H9 (cell line): ENCODE results near the gene ZNF555. TPM values are rescaled to one million over a fixed set of nuclear protein-coding genes. Genes with fewer than 3 reads are reported as not detected.
"Not testable (repeated sequence)": the region's sequence is repeated elsewhere in the genome, so short reads cannot be mapped to it uniquely, and the experiment has no call there.

Source experiments
- DNase-seq: peaks from one replicate; pipeline ENCODE4 v3.0.0-alpha.2; 2017
- H2AFZ ChIP-seq: one replicate; pipeline ENCODE4 v1.6.1; 2013; ENCODE audit warnings: mild to moderate bottlenecking, low read length, control low read depth, moderate library complexity
- H2AK5ac ChIP-seq: 2 replicates; pipeline ENCODE4 v1.6.1; 2013; ENCODE audit warnings: low read length, control low read depth, mixed read lengths; ENCODE audit not compliant: insufficient read length
- H2BK120ac ChIP-seq: one replicate; pipeline ENCODE4 v1.6.1; 2013; ENCODE audit warnings: low read depth, mild to moderate bottlenecking, low read length, control low read depth, inconsistent platforms; ENCODE audit not compliant: poor library complexity, severe bottlenecking
- H2BK12ac ChIP-seq: 2 replicates; pipeline ENCODE4 v1.6.1; 2013; ENCODE audit warnings: low read length, control low read depth, mixed read lengths, low read depth; ENCODE audit not compliant: insufficient read length
- H2BK15ac ChIP-seq: 2 replicates; pipeline ENCODE4 v1.6.1; 2013; ENCODE audit warnings: low read depth, low read length, control low read depth
- H2BK20ac ChIP-seq: one replicate; pipeline ENCODE4 v1.6.1; 2013; ENCODE audit warnings: low read depth, mild to moderate bottlenecking, low read length, control low read depth, inconsistent platforms; ENCODE audit not compliant: poor library complexity, severe bottlenecking
- H2BK5ac ChIP-seq: 2 replicates; pipeline ENCODE4 v1.6.1; 2013; ENCODE audit warnings: low read length, control low read depth, mixed read lengths; ENCODE audit not compliant: insufficient read length
- H3K14ac ChIP-seq: 2 replicates; pipeline ENCODE4 v1.6.1; 2013; ENCODE audit warnings: low read length, control low read depth; ENCODE audit not compliant: insufficient read depth
- H3K18ac ChIP-seq: 2 replicates; pipeline ENCODE4 v1.6.1; 2013; ENCODE audit warnings: low read depth, mild to moderate bottlenecking, mixed read lengths, low read length, control low read depth; ENCODE audit not compliant: insufficient read length
- H3K23ac ChIP-seq: 2 replicates; pipeline ENCODE4 v1.6.1; 2013; ENCODE audit warnings: low read length, control low read depth, mixed read lengths, low read depth; ENCODE audit not compliant: insufficient read length
- H3K23me2 ChIP-seq: 2 replicates; pipeline ENCODE4 v1.6.1; 2013; ENCODE audit warnings: low read depth, mild to moderate bottlenecking, mixed read lengths, low read length, control low read depth; ENCODE audit not compliant: insufficient read length, poor library complexity, severe bottlenecking
- H3K27ac ChIP-seq: 2 replicates; pipeline ENCODE4 v1.5.1; 2013; ENCODE audit warnings: low read length, control low read depth, mixed read lengths, low read depth; ENCODE audit not compliant: insufficient read length
- H3K27me3 ChIP-seq: 2 replicates; pipeline ENCODE4 v1.6.1; 2013; ENCODE audit warnings: low read length, control low read depth, inconsistent platforms; ENCODE audit not compliant: insufficient read depth
- H3K4ac ChIP-seq: 2 replicates; pipeline ENCODE4 v1.6.1; 2013; ENCODE audit warnings: low read depth, mild to moderate bottlenecking, control low read depth, inconsistent platforms, low read length, moderate library complexity
- H3K4me1 ChIP-seq: 2 replicates; pipeline ENCODE4 v1.6.1; 2013; ENCODE audit warnings: low read length, control low read depth, inconsistent platforms; ENCODE audit not compliant: insufficient read depth
- H3K4me2 ChIP-seq: 2 replicates; pipeline ENCODE4 v1.6.1; 2013; ENCODE audit warnings: low read length, control low read depth, mixed read lengths; ENCODE audit not compliant: insufficient read length, insufficient read depth
- H3K56ac ChIP-seq: 2 replicates; pipeline ENCODE4 v1.6.1; 2013; ENCODE audit warnings: low read depth, mild to moderate bottlenecking, mixed read lengths, low read length, control low read depth; ENCODE audit not compliant: insufficient read length
- H3K79me1 ChIP-seq: 2 replicates; pipeline ENCODE4 v1.6.1; 2013; ENCODE audit warnings: low read depth, mild to moderate bottlenecking, moderate library complexity, low read length, control low read depth, inconsistent platforms; ENCODE audit not compliant: insufficient read depth, poor library complexity, severe bottlenecking
- H3K79me2 ChIP-seq: 2 replicates; pipeline ENCODE4 v1.6.1; 2013; ENCODE audit warnings: low read length, control low read depth, inconsistent platforms; ENCODE audit not compliant: insufficient read depth
- H3K9ac ChIP-seq: 2 replicates; pipeline ENCODE4 v1.6.1; 2013; ENCODE audit warnings: low read length, control low read depth, mixed read lengths; ENCODE audit not compliant: insufficient read length; ENCODE audit errors: extremely low read depth
- H3K9me3 ChIP-seq: one replicate; pipeline ENCODE4 v1.6.1; 2013; ENCODE audit warnings: low read depth, low read length, inconsistent platforms; ENCODE audit not compliant: control insufficient read depth
- H3T11ph ChIP-seq: one replicate; pipeline ENCODE4 v1.6.1; 2013; ENCODE audit warnings: mild to moderate bottlenecking, low read length, control low read depth, inconsistent platforms
- H4K20me1 ChIP-seq: one replicate; pipeline ENCODE4 v1.6.1; 2013; ENCODE audit not compliant: control insufficient read depth, insufficient read length, insufficient read depth
- H4K5ac ChIP-seq: 2 replicates; pipeline ENCODE4 v1.6.1; 2013; ENCODE audit warnings: low read depth, mild to moderate bottlenecking, mixed read lengths, low read length, control low read depth; ENCODE audit not compliant: insufficient read length
- H4K8ac ChIP-seq: replicated peaks from 2 replicates; pipeline ENCODE4 v1.6.1; 2013; ENCODE audit warnings: low read length, control low read depth, mixed read lengths, low read depth; ENCODE audit not compliant: insufficient read length
- H4K91ac ChIP-seq: 2 replicates; pipeline ENCODE4 v1.6.1; 2013; ENCODE audit warnings: low read depth, mild to moderate bottlenecking, moderate library complexity, mixed read lengths, low read length, control low read depth; ENCODE audit not compliant: insufficient read length
- H3K27ac Mint-ChIP-seq, 3 experiments: 2 replicates in 2 of 3; 3 replicates in 1 of 3; pipeline ENCODE4 v1.8.0; 2020 to 2021; ENCODE audit warnings: mixed read lengths in 3 of 3, mild to moderate bottlenecking in 1 of 3, moderate library complexity in 1 of 3
- H3K27me3 Mint-ChIP-seq: 2 replicates; pipeline ENCODE4 v1.8.0; 2021; ENCODE audit warnings: low read depth, mild to moderate bottlenecking, moderate library complexity, mixed read lengths
- H3K36me3 Mint-ChIP-seq, 3 experiments: 2 replicates in 2 of 3; 3 replicates in 1 of 3; pipeline ENCODE4 v1.8.0; 2020 to 2021; ENCODE audit warnings: low read depth in 3 of 3, mixed read lengths in 3 of 3; ENCODE audit not compliant: insufficient read depth in 1 of 3
- H3K4me1 Mint-ChIP-seq, 2 experiments: 2 replicates each; pipeline ENCODE4 v1.8.0; 2020; ENCODE audit warnings: mixed read lengths in 2 of 2
- H3K4me3 Mint-ChIP-seq, 2 experiments: 2 replicates in 1 of 2; 3 replicates in 1 of 2; pipeline ENCODE4 v1.8.0; 2020 to 2021; ENCODE audit warnings: mild to moderate bottlenecking in 2 of 2, mixed read lengths in 2 of 2, moderate library complexity in 1 of 2
- H3K9me3 Mint-ChIP-seq, 2 experiments: 2 replicates in 1 of 2; 3 replicates in 1 of 2; pipeline ENCODE4 v1.8.0; 2020; ENCODE audit warnings: mild to moderate bottlenecking in 2 of 2, mixed read lengths in 2 of 2, moderate library complexity in 1 of 2
- CTCF ChIP-seq: fragments of 200-600 bp; sonication (generic); conservative IDR thresholded peaks from 3 replicates; pipeline ENCODE4 v1.8.0; 2021; ENCODE audit warnings: antibody characterized with exemption, mild to moderate bottlenecking
- WGBS: extraction: QIAGEN DNeasy Blood & Tissue Kit; methylation state at CpG from one replicate; pipeline ENCODE4 v1.1.7; 2013; ENCODE audit warnings: missing lambda C conversion rate, low lambda C conversion rate, mixed read lengths; ENCODE audit not compliant: insufficient read length; ENCODE audit errors: extremely low coverage; 5-methylcytosine and 5-hydroxymethylcytosine counted together
- total RNA-seq: library from RNA; stranded (reverse); gene quantifications from 2 replicates; pipeline ENCODE4 v1.2.1, GENCODE V29; 2021

ZNF555 gene
- total RNA-seq, 1 experiment from 2014 or later: 7.8 TPM

- H3K27me3 Mint-ChIP-seq, H3K27ac ChIP-seq, H3K4me2 ChIP-seq, H3K23me2 ChIP-seq, H2AFZ ChIP-seq, H3K79me2 ChIP-seq, H2BK120ac ChIP-seq, H3K14ac ChIP-seq, H3K56ac ChIP-seq, H4K8ac ChIP-seq, H2BK15ac ChIP-seq, H3K27ac Mint-ChIP-seq, H3K4me1 Mint-ChIP-seq, H4K91ac ChIP-seq, H3K9ac ChIP-seq, H3K18ac ChIP-seq, H3K79me1 ChIP-seq, H2AK5ac ChIP-seq, H3K23ac ChIP-seq, H4K5ac ChIP-seq, H3K4me1 ChIP-seq, H4K20me1 ChIP-seq, H3K27me3 ChIP-seq, H2BK5ac ChIP-seq, H2BK12ac ChIP-seq, H3K4ac ChIP-seq, DNase-seq, H2BK20ac ChIP-seq, H3T11ph ChIP-seq, H3K4me3 Mint-ChIP-seq: not testable (repeated sequence)
- peaks cover 7 to 21% (median 19%) of the 10 kb centered on the region in 3 experiments for H3K36me3 Mint-ChIP-seq
- no CpG with 5 or more reads among the region's 11 CpGs for WGBS
- H3K9me3 ChIP-seq: peaks cover 19% of the 10 kb centered on the region
- TF ChIP-seq CTCF: peak; percentile 29; the same call in 1 of the 3 replicates
- H3K9me3 Mint-ChIP-seq: peaks cover 70 to 71% of the 10 kb centered on the region in 2 experiments
Measured at GRCh38 chr19:2872175-2872574, 30.9 kb downstream of the ZNF555 start.
